ENCODE results near the gene THAP10.

The THAP10 gene

DNA sequence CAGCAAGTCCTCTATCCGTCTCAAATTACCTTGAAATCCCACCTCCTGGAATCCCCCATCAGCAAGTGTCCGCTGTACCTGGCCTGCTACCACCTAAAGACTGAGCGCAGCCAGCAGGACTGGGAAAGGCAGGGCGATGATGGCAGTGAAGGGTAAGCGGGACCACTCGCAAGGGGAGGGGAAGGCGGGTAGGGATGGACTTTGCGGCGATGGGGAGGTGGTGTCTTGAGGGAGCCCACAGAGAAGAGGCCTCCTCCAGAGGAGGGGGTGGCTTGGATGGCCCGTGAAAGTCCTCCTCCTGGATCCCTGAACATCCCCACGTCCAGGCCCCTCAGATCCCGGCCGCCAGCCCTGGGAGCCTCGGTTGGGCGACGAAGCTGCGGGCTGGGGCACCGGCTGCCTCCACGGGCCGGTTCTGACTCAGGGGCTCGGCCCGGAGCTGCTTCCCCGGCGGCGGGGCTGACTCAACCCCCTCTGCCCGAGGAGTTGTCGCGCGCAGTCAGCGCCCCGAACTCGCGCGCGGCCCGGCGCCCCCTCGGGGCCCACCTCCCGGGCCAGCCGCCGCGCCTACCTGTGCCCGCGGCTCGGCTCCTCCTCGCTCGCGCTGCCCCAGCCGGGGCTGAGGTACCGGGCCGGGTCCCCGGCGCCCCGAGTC, 38.8 kb downstream of the THAP10 start:
- DNase-seq, result peak; percentile 59

DNA sequence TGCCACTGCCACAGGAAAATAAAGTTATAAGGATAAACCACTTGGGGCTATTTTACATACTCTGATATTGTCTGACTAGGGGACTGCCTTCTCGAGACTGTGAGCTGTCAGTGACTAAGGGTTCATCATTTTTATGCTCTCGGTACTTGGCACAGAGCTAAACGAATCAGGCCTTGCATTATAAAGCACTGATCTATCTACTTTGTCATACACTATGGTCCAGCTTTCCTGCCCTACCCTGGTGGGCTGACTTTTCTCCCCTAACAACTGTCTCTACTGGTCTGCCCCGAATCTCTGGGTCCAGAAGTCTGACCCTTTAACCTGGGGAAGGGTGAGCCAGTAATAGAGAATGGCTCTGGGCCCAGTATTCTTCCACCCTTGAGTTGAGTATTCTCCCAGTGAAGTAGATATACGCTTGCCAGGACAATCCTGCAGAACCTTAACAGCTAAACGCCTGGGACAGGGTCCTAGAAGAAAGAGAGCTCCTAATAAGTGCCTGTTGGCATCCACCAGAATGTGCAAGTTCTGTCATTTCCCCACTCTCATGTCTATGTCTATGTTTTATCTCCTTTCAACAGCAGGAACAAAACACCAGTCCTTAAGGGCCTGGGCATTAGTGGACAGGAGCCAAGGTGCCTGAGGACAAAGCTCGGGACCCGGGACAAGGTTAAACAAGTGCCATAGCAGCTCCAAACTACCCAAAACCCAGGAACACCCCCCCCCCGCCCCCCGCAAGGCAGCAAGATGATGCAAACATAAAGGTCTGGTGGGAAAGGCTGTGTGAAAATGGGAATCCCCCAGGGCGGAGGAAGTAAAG, 39.5 kb downstream of the THAP10 start:
- no peak for DNase-seq

DNA sequence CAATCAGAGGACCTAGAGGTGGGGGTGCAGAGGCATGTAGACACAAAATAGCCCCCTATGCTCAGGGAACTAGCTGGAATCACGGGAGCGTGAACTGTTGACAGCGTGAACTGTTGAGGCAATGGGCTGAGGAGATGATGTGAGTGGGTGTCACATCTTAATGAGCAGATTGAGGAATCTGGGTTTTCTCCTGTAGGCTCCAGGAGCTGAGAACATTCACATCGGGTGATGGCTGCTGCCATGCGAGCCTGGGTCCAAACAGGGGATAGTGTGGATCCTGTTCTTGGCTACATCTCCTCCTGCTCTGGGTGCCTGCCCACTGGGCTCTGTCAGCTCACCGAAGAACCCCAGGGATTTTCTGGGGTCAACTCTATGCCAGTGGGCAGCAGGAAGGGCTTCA, 40.3 kb downstream of the THAP10 start:
- no peak for DNase-seq

DNA sequence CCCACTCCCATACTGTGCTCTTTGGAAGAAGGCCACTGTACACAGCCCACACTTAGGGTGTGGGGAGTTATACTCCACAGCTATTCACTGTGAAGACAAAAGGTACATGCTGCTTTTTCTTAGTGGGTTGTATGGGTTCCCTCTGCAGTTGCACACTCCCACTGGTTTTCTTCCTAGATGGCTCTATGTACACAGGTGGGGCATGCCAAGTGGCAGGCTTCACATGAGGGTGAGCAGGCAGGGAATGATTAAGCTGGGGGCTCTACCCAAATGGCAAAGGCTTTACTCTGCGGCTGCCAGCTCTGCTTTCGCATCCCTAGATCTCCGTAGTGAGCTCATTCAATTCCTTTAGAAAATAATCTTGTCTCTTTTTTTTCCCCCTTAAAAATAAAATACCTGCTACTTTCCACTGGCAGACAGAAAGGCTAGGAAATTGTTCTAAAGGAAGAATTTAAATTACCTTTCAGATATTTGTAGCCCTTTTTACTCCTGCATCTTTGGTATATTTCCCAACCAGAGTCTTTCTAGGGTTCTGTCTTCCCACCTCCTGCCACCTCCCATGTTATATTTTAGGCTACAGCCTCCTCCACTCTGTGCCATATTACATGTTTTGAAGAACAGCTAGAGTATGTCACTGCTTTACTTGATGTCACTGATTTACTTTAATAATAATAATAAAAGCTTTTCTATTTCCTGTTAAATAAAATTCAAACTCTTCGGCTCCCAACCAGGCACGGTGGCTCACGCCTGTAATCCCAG, 46.5 kb downstream of the THAP10 start:
- no peak for DNase-seq

DNA sequence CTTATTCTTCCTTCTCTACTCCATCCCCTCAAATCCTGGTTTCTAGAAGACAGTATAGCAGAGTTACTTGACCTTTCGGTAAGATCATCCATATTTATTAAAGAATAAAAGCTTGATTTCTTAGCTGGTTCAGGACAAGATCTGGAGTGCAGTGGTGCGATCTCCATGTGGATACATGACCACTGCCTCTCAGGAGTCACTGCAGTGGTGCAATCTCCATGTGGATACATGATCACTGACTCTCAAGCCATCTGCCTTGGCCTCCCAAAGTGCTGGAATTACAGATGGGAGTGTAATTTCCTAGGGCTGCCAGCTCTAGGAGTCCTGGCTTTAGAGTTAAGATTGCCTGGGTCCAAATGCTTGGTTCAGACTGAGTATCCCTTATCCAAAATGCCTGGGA, 54.8 kb downstream of the THAP10 start:
- DNase-seq, result no peak

DNA sequence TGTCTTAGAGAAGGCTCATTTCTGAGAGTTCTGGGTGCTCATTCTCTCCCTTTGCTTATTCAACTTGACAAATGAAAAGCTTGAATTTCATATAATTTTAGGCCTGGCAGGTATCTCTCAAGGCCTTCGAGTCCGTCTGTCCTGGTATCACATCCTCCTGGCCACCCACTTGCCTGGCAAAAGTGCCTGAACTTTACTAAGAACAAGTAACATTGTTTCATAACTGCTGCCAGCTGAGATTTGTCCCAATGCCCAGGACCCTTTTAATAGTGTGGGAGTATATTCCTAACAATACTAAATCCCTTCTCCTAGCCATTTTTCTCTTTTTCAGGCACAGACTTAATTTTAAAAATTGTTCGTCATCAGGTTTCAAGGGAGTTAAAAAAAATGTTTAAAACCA, 56.4 kb downstream of the THAP10 start:
- DNase-seq, result no peak

DNA sequence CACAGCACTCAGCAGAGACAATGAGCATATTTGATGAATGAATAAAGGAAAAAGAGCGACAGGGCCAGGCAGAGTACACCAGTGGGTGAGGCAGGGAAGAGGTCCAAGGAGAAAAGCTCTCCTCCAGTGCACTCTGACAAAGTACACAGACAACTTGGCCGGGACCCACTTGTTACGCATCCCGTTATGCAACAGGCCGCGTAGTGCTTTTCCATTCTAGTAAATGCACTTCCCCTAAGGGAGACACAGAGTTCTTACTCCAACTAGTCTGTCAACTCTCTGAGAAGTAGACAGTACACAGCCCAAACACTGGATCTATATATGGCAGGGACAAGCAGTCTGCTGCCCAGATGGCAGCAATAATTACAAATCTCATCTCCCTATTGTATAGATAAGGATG, 56.8 kb downstream of the THAP10 start:
- no peak for DNase-seq

DNA sequence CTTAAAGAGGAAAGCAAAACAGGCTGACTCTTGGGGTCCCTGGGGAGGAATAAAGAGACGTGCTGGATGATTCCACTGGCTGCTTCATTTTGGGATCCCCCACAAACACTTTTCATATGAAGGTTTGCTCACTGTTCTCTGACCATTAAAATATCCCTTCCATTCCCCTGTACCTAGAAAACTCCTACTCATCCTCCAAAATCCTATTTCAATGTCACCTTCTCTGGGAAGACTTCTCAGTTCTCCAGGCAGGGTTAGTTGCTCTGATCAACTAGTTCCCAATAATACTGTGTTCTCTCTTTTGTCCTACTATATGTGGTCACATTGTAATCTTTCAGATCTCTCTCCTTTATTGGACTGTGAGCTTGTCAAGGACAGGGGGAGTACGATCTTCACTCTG, 57.2 kb downstream of the THAP10 start:
- DNase-seq, result no peak

DNA sequence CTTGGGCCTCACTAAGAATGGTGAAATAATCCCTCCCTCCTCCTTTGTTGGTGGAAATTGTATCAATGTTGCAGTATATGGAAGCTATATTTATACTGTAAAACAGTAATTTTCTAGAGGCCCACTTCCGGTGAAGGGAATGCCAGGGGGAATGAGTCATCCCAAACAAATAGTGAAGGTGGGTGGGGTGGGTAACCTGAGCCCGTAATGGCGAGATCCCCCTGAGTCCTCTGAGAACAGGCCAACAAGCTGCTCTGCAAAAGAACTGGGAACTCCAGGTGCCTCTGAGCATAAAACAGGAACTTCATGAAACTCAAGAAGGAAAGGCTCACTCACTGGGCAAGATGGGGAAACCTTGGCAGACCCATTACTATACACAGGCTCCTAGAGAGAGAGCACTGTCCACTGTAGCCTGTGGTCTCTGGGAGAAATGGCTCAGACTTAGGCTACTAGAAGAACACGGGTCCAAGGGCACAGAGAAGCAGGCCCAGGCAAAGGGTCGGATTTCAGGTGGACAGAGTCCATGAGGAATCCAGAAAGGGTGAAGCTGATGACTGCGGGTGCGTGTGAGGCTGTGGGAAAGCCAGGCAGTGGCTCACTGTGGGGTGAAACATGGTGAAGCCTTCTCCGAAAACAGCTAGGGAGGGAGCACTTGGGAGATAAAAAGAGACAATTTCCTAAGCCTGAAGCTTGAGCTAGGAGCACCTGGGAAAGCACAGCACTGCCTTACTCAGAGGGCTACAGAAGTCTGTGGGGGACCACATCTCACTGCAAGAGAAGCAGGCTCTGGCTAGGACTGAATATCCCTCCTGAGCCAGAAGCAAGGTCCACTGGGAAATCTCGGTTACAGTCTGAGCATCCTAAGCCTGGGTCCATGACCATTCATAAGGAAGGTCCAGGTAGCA, 58.1 kb downstream of the THAP10 start:
- no peak for DNase-seq

DNA sequence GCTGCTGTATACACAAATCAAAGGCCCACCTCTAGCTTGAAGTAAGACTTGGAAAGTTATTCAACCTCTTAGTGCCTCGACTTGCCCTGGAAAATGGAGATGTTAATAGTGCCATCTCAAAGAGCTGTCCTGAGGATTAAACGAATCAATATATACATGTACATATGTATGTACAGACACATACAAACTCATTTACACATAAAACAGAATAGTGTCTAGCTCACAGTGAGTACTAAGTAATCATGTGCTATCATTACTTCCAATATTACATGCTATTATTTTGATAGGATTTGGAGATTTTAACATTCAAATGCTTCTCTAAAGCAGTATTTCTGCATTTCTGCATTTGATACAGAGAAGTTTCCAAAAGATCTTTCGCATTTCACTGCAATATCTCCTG, 58.8 kb downstream of the THAP10 start:
- DNase-seq, result no peak

DNA sequence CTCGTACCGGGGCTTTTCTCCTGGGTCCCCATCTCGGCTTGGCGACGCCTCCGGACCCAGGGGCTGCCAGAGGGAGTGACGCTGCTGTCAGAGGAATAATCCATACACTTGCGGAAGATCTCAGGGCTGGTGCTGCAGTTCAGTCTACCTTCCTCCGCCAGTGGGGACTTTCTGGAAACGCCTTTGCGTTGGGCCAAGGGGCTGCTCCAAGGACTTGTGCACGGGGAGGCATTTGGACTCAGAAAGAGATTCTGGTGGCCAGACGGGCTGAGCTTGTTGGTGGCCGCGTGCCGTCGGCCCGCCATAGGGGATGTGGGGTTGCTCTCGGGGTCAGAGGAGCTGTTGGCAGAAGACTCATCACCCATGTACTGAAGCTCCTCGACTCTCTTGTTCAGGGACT, 60.1 kb downstream of the THAP10 start:
- DNase-seq, result no peak
